ENCODE results near the gene PHF10. TPM values are rescaled to one million over a fixed set of nuclear protein-coding genes. Genes with fewer than 3 reads are reported as not detected.
A peak's percentile ranks its signal among the peaks of the same experiment; 100 is the strongest.

Gene PHF10
- total RNA-seq, 4 donors from 2014 or later = 41.5 to 93.1 (median 47.8) TPM

- H3K9me3 ChIP-seq = no peaks in the 10 kb centered on the region
- no peaks in the 10 kb centered on the region for H3K36me3 ChIP-seq
- H3K27ac ChIP-seq = no peak overlapping the region
- H3K27me3 ChIP-seq = no peaks in the 10 kb centered on the region
- DNase-seq (ENCODE audit: low spot score in 2 of 2) = no peak
- H3K4me3 ChIP-seq = no peak overlapping the region
- H3K4me1 ChIP-seq = peaks cover 18% of the 10 kb centered on the region
- TF ChIP-seq POLR2A (IDR thresholded peaks at IDR 0.05) (no peak), POLR2AphosphoS5 (IDR thresholded peaks at IDR 0.05) (no peak), CTCF (IDR thresholded peaks at IDR 0.05) (no peak), EP300 (IDR thresholded peaks at IDR 0.05) (no peak)
Measured at GRCh38 chr6:169726963-169727362, 2.7 kb upstream of the PHF10 start.

GRCh38 chr6:169726049-169726400 is 1.7 kb upstream of the PHF10 start:
- DNase-seq (ENCODE audit: low spot score in 2 of 2) = no peak
- TF ChIP-seq POLR2A (IDR thresholded peaks at IDR 0.05) = no peak
- no peak for TF ChIP-seq CTCF (IDR thresholded peaks at IDR 0.05)
- TF ChIP-seq EP300 (IDR thresholded peaks at IDR 0.05) = no peak
- no peak for TF ChIP-seq POLR2AphosphoS5 (IDR thresholded peaks at IDR 0.05)
- H3K9me3 ChIP-seq = no peaks in the 10 kb centered on the region
- peaks cover 27% of the 10 kb centered on the region for H3K4me1 ChIP-seq
- WGBS = 91% methylated on average over 1 of the region's 1 CpG
- no peak overlapping the region for H3K4me3 ChIP-seq
- no peaks in the 10 kb centered on the region for H3K36me3 ChIP-seq
- no peaks in the 10 kb centered on the region for H3K27me3 ChIP-seq
- H3K27ac ChIP-seq = no peak overlapping the region

- H3K27ac ChIP-seq = peak overlapping the region; percentile 96
- TF ChIP-seq POLR2AphosphoS5 (IDR thresholded peaks at IDR 0.05) (no peak), EP300 (IDR thresholded peaks at IDR 0.05) (no peak), CTCF (IDR thresholded peaks at IDR 0.05) (no peak), POLR2A (IDR thresholded peaks at IDR 0.05) (no peak)
Measured at GRCh38 chr6:169725125-169726048, 1.1 kb upstream of the PHF10 start.

GRCh38 chr6:169723991-169724493 is 258 bp downstream of the PHF10 start:
- Histone ChIP-seq H3K27me3 (no peaks in the 10 kb centered on the region), H3K9me3 (no peaks in the 10 kb centered on the region), H3K4me1 (peaks cover 28% of the 10 kb centered on the region)

More at GRCh38 chr6:169725125-169726048, 1.1 kb upstream of the PHF10 start:
- Histone ChIP-seq H3K4me3 (peak overlapping the region; percentile 91), H3K27me3 (no peaks in the 10 kb centered on the region), H3K4me1 (peaks cover 28% of the 10 kb centered on the region), H3K36me3 (no peaks in the 10 kb centered on the region), H3K9me3 (no peaks in the 10 kb centered on the region)
- peak; percentile 84 to 85 for DNase-seq (ENCODE audit: low spot score in 2 of 2)
- WGBS = 21% methylated on average over 29 of the region's 29 CpGs

More at GRCh38 chr6:169723991-169724493, 258 bp downstream of the PHF10 start:
- peak overlapping the region; percentile 96 for H3K27ac ChIP-seq
- no CpG with 5 or more reads among the region's 89 CpGs for WGBS
- H3K4me3 ChIP-seq = peak overlapping the region; percentile 91
- TF ChIP-seq POLR2A (IDR thresholded peaks at IDR 0.05) = peak in 1 of 2 donors; percentile 15
- TF ChIP-seq CTCF (IDR thresholded peaks at IDR 0.05) = no peak
- H3K36me3 ChIP-seq = no peaks in the 10 kb centered on the region
- no peak for DNase-seq (ENCODE audit: low spot score in 2 of 2)
